ENCODE results near the gene SLC1A2. TPM values are rescaled to one million over a fixed set of nuclear protein-coding genes. Genes with fewer than 3 reads are reported as not detected.

Gene SLC1A2
- total RNA-seq, 1 experiment from 2014 or later = 0.50 TPM

DNA sequence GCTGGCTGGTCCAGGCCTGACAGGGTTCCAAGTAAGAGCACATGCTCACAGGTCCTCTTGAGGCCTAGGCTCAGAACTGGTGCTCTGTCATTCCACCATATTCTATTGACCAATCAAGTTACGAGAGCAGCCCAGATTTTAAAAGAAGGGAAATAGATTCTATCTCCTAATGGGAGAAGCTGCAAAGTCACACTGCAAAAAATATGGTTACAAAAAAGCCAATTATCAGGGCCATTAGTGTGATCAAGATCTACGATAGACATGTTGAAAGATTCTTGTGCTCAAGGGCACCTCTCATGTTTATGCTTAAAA lies 184.2 kb downstream of the SLC1A2 start:
- ChIA-PET POLR2A (no interaction called here), CTCF (no interaction called here)
- no peak overlapping the region for H3K27ac Mint-ChIP-seq
- DNase-seq (ENCODE audit: low spot score) (no peak), ATAC-seq (no peak)
- no peaks in the 10 kb centered on the region; the same call in 1 of the 2 replicates for H3K27me3 Mint-ChIP-seq (ENCODE audit: low read depth)
- peaks cover 16% of the 10 kb centered on the region for H3K9me3 Mint-ChIP-seq
- peaks cover 4% of the 10 kb centered on the region; the same call in 1 of the 2 replicates for H3K36me3 Mint-ChIP-seq
- H3K4me3 Mint-ChIP-seq = no peak overlapping the region
- H3K4me1 Mint-ChIP-seq = peaks cover 16% of the 10 kb centered on the region
- TF ChIP-seq RORB (CRISPR knock-in tag; IDR thresholded peaks at IDR 0.05) (no peak), RELA (CRISPR knock-in tag; IDR thresholded peaks at IDR 0.05; ENCODE audit: borderline replicate concordance) (no peak), ZNF416 (CRISPR knock-in tag; IDR thresholded peaks at IDR 0.05) (no peak)
- TF ChIP-seq, protein P1, sequence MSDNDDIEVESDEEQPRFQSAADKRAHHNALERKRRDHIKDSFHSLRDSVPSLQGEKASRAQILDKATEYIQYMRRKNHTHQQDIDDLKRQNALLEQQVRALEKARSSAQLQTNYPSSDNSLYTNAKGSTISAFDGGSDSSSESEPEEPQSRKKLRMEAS (CRISPR knock-in tag; IDR thresholded peaks at IDR 0.05) = 0 out of 2 replicates have a peak, but pooled peaks have one; percentile 20

GRCh38 chr11:35234460-35235156 lies 184.8 kb downstream of the SLC1A2 start:
- Mint-ChIP-seq H3K27me3 (ENCODE audit: low read depth) (no peaks in the 10 kb centered on the region; the same call in 1 of the 2 replicates), H3K36me3 (peaks cover 4% of the 10 kb centered on the region; the same call in 1 of the 2 replicates), H3K4me3 (no peak overlapping the region), H3K4me1 (peaks cover 16% of the 10 kb centered on the region), H3K27ac (no peak overlapping the region), H3K9me3 (peaks cover 16% of the 10 kb centered on the region)
- TF ChIP-seq, protein P2, sequence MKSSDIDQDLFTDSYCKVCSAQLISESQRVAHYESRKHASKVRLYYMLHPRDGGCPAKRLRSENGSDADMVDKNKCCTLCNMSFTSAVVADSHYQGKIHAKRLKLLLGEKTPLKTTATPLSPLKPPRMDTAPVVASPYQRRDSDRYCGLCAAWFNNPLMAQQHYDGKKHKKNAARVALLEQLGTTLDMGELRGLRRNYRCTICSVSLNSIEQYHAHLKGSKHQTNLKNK (CRISPR knock-in tag; IDR thresholded peaks at IDR 0.05) = no peak
- TF ChIP-seq NFE2L1 (CRISPR knock-in tag; IDR thresholded peaks at IDR 0.05) (no peak), ELF4 (CRISPR knock-in tag; IDR thresholded peaks at IDR 0.05; ENCODE audit: low read depth) (no peak), RELA (CRISPR knock-in tag; IDR thresholded peaks at IDR 0.05; ENCODE audit: borderline replicate concordance) (no peak), ESRRA (CRISPR knock-in tag; IDR thresholded peaks at IDR 0.05; ENCODE audit: borderline replicate concordance) (no peak), IRF2 (CRISPR knock-in tag; IDR thresholded peaks at IDR 0.05; ENCODE audit: borderline replicate concordance, low read depth) (no peak), NR2C2 (CRISPR knock-in tag; IDR thresholded peaks at IDR 0.05) (no peak), ZNF121 (CRISPR knock-in tag; IDR thresholded peaks at IDR 0.05) (no peak), SMAD3 (CRISPR knock-in tag; IDR thresholded peaks at IDR 0.05; ENCODE audit: borderline replicate concordance) (no peak)
- ChIA-PET CTCF (no interaction called here), POLR2A (no interaction called here)
- DNase-seq (ENCODE audit: low spot score) (no peak), ATAC-seq (no peak)

GRCh38 chr11:35233518-35233917 lies 185.8 kb downstream of the SLC1A2 start:
- POLR2A ChIA-PET = no interaction called here
- CTCF ChIA-PET = no interaction called here
- Mint-ChIP-seq H3K4me3 (no peak overlapping the region), H3K9me3 (peaks cover 16% of the 10 kb centered on the region), H3K36me3 (peaks cover 4% of the 10 kb centered on the region; the same call in 1 of the 2 replicates), H3K27ac (no peak overlapping the region), H3K27me3 (ENCODE audit: low read depth) (no peaks in the 10 kb centered on the region; the same call in 1 of the 2 replicates), H3K4me1 (peaks cover 16% of the 10 kb centered on the region)
- no peak for DNase-seq (ENCODE audit: low spot score)
- ATAC-seq = no peak
- TF ChIP-seq, protein P3, sequence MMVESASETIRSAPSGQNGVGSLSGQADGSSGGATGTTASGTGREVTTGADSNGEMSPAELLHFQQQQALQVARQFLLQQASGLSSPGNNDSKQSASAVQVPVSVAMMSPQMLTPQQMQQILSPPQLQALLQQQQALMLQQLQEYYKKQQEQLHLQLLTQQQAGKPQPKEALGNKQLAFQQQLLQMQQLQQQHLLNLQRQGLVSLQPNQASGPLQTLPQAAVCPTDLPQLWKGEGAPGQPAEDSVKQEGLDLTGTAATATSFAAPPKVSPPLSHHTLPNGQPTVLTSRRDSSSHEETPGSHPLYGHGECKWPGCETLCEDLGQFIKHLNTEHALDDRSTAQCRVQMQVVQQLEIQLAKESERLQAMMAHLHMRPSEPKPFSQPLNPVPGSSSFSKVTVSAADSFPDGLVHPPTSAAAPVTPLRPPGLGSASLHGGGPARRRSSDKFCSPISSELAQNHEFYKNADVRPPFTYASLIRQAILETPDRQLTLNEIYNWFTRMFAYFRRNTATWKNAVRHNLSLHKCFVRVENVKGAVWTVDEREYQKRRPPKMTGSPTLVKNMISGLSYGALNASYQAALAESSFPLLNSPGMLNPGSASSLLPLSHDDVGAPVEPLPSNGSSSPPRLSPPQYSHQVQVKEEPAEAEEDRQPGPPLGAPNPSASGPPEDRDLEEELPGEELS (CRISPR knock-in tag; IDR thresholded peaks at IDR 0.05) = no peak
- no peak for TF ChIP-seq ZNF232 (CRISPR knock-in tag; IDR thresholded peaks at IDR 0.05)
- TF ChIP-seq, protein P4, sequence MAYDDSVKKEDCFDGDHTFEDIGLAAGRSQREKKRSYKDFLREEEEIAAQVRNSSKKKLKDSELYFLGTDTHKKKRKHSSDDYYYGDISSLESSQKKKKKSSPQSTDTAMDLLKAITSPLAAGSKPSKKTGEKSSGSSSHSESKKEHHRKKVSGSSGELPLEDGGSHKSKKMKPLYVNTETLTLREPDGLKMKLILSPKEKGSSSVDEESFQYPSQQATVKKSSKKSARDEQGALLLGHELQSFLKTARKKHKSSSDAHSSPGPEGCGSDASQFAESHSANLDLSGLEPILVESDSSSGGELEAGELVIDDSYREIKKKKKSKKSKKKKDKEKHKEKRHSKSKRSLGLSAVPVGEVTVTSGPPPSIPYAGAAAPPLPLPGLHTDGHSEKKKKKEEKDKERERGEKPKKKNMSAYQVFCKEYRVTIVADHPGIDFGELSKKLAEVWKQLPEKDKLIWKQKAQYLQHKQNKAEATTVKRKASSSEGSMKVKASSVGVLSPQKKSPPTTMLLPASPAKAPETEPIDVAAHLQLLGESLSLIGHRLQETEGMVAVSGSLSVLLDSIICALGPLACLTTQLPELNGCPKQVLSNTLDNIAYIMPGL (CRISPR knock-in tag; IDR thresholded peaks at IDR 0.05) = no peak
- TF ChIP-seq, protein P5, sequence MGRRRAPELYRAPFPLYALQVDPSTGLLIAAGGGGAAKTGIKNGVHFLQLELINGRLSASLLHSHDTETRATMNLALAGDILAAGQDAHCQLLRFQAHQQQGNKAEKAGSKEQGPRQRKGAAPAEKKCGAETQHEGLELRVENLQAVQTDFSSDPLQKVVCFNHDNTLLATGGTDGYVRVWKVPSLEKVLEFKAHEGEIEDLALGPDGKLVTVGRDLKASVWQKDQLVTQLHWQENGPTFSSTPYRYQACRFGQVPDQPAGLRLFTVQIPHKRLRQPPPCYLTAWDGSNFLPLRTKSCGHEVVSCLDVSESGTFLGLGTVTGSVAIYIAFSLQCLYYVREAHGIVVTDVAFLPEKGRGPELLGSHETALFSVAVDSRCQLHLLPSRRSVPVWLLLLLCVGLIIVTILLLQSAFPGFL (CRISPR knock-in tag; IDR thresholded peaks at IDR 0.05; ENCODE audit: borderline replicate concordance) = no peak
